AG04449 (cell line): ENCODE measurements around the gene PPEF1.
"Not testable (repeated sequence)": the region's sequence is repeated elsewhere in the genome, so short reads cannot be mapped to it uniquely, and the experiment has no call there.

Source experiments
- CTCF ChIA-PET: fragments of 350-600 bp; formaldehyde crosslinking; extraction: SDS; loops from one replicate; lab custom pipeline; 2021; ENCODE audit warnings: antibody characterized with exemption; lab: Yijun Ruan, JAX
- POLR2A ChIA-PET: fragments of 400-600, 350-600 bp; formaldehyde crosslinking; extraction: SDS; loops from one replicate; lab custom pipeline; 2020; ENCODE audit warnings: antibody characterized with exemption, inconsistent platforms; lab: Yijun Ruan, JAX
- DNase-seq: peaks from one replicate; pipeline ENCODE4 v3.0.0-alpha.2; 2010; ENCODE audit warnings: low read depth, low spot score
- H3K4me3 ChIP-seq: 2 replicates; pipeline ENCODE4 v1.5.1; 2011; ENCODE audit warnings: low read depth, mild to moderate bottlenecking, control low read depth, low read length
- CTCF ChIP-seq: IDR thresholded peaks from one replicate; pipeline ENCODE4 v1.5.1; 2011; ENCODE audit warnings: mild to moderate bottlenecking, moderate library complexity, low read length, control low read depth, inconsistent platforms; ENCODE audit not compliant: insufficient read depth; ENCODE audit errors: missing control alignments

Gene PPEF1

GRCh38 chrX:18721683-18722499 lies 14.4 kb downstream of the PPEF1 start:
- no peak for TF ChIP-seq CTCF
- CTCF ChIA-PET = no interaction called here
- POLR2A ChIA-PET = no interaction called here

GRCh38 chrX:18722500-18723071 lies 15.1 kb downstream of the PPEF1 start:
- DNase-seq = no peak
- no peak for TF ChIP-seq CTCF
- no peak overlapping the region for H3K4me3 ChIP-seq
- ChIA-PET POLR2A (no interaction called here), CTCF (no interaction called here)

More at GRCh38 chrX:18721683-18722499, 14.4 kb downstream of the PPEF1 start:
- DNase-seq = no peak
- no peak overlapping the region for H3K4me3 ChIP-seq

DNA sequence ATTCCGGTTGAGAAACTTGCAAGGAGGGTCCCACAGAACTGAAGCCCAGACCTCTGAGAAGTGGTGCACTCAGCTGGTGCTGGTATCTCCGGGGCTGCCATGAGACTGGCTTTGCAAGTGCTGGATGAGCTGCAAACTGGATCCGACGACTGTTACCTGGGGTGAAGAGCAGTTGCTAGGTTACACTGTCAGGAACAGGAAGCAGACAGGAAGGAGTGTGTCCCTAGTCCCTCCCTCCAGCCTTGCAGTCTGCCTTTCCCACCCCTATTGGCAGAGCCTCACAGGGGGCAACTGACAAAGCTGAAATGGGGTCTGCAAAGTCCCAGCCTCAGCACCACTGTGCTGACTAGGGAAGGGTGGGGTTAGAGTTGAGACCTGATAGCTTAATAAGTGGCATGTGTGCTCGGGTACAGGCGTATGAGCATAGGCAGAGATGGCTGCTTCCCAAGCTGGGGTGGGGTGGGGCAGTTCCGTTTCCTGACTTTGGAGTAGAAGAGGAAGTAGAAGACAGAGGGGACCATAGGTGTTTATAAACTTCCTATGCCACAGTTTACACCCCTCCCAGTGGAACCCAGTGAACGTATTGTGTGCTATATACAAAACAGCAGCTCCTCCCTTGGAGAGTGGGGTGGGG lies 18.0 kb downstream of the PPEF1 start:
- no peak for TF ChIP-seq CTCF
- no peak for DNase-seq
- no peak overlapping the region for H3K4me3 ChIP-seq
- ChIA-PET POLR2A (interaction anchor here (0.7 kb wide), 1 partner anchor 22 kb away, joined by 3 read pairs; no protein-coding TSS in a partner anchor), CTCF (no interaction called here)

DNA sequence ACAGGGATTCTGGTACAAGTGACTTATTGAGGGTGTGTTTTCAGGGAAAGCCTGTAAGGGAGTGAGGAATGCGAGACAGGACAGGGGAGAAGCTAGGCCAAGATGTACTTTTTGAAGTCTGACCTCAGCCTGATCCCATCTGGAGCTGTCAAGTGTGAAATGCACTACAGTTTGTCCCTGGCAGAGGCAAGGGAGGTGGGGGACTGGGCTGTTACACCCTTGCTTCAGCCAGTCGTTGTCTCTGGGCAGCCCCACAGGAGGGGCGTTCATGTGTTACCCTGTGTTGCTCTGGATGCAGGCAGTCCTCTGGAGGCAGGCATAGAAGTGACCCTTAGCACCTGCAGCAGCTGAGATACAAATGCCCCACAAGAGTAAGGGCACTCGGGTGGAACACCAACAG lies 25.8 kb downstream of the PPEF1 start:
- CTCF ChIA-PET = no interaction called here

DNA sequence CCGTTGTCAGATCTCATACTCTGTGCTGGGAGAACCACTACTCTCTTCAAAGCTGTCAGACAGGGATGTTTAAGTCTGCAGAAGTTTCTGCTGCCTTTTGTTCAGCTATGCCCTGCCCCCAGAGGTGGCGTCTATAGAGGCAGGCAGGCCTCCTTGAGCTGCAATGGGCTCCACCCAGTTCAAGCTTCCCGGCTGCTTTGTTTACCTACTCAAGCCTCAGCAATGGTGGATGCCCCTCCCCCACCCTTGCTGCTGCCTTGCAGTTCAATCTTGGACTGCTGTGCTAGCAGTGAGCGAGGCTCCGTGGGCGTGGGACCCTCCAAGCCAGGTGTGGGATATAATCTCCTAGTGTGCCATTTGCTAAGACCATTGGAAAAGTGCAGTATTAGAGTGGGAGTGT lies 32.2 kb downstream of the PPEF1 start:
- H3K4me3 ChIP-seq, DNase-seq, CTCF ChIA-PET, POLR2A ChIA-PET: not testable (repeated sequence)

More for the DNA sequence above, 25.8 kb downstream of the PPEF1 start:
- no peak for TF ChIP-seq CTCF
- H3K4me3 ChIP-seq = no peak overlapping the region
- POLR2A ChIA-PET = no interaction called here
- no peak for DNase-seq

DNA sequence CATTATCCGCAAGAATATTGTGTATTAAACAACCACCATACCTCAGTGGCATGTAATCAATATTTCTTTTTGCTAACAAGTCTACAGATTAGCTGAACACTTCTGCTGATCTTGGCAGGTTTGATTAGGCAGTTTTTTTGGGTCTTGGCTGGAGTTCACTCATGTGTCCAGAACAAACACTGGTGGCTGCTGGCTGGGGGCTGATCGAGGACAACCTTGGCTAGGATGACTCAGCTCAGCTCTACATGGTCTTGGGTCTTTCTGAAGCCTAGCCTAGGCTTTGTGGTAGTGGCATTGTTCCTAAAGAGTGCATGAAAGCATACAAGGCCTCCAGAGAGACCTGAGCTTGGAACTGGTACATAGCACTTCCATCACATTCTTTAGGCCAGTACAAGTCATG lies 41.1 kb downstream of the PPEF1 start:
- no peak for DNase-seq
- POLR2A ChIA-PET = no interaction called here
- TF ChIP-seq CTCF = no peak
- no peak overlapping the region for H3K4me3 ChIP-seq
- CTCF ChIA-PET = no interaction called here
